UCSD-AML1 (cell line): ENCODE data around the gene KLK10.

Source experiments
- DNase-seq: peaks from one replicate; lab custom pipeline; 2025; ENCODE audit not compliant: unreplicated experiment; lab: John Stamatoyannopoulos, UW

Gene KLK10, protein sequence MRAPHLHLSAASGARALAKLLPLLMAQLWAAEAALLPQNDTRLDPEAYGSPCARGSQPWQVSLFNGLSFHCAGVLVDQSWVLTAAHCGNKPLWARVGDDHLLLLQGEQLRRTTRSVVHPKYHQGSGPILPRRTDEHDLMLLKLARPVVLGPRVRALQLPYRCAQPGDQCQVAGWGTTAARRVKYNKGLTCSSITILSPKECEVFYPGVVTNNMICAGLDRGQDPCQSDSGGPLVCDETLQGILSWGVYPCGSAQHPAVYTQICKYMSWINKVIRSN

DNA sequence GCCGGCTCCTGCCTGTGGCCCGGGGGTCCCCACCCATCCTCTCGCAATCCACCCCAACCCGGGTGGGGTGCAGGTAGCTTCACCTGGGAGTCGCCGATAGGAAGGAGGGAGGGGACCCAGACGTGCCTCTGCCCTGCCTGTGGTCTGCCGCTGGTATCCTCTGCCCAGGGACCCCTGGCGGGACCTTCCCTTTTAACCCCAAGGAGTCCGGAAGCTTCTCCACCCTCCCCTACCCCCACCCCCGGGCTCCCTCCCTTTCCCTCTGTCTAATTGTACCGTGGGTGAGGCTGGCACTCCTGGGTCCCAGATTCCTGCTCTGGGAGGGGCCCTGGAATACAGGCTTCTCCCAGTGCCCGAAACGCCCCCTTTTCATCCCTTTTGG is at the start of gene KLK10:
Gene KLK10 (minus strand): TSS at position 166 of the 382 bp plus-strand sequence. CDS start 579 bp downstream, outside the sequence.
- DNase-seq: no peak

DNA sequence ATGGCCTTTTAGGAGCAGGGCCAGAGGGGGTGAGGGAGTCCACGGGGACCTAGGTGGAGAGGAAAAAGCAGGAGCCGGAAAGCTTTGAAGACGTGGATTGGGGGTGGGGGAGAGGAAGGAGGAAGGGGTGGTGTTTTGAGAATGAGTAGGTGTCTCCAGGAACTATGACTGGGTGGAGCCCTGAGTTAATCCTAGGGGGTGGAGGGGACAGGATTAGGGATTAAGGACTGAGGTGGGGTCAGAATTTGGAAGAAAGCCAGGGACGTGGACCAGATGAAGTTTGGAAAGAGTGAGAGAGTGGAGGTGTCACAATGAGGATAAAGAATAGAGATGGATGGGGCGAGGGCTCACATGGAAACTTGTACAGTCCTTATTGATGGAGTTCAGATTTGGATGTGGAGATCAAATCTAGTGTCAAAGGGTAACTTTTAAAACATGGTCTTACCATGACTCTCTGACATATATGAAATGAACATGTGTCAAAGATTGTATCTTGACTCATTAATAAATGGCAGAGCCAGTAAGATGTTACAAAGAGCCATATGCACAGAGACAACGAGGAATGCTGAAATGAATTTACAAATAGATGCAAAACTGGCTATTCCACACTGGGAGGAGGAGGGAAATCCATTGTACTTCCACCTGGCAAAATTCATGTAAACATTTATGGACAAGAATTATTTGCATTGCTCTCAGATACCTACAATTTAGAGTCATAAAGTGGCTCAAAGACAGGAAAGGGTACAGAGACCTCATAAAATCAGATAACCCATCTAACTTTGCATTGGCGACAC is 47.1 kb upstream of the KLK10 start:
- no peak for DNase-seq

DNA sequence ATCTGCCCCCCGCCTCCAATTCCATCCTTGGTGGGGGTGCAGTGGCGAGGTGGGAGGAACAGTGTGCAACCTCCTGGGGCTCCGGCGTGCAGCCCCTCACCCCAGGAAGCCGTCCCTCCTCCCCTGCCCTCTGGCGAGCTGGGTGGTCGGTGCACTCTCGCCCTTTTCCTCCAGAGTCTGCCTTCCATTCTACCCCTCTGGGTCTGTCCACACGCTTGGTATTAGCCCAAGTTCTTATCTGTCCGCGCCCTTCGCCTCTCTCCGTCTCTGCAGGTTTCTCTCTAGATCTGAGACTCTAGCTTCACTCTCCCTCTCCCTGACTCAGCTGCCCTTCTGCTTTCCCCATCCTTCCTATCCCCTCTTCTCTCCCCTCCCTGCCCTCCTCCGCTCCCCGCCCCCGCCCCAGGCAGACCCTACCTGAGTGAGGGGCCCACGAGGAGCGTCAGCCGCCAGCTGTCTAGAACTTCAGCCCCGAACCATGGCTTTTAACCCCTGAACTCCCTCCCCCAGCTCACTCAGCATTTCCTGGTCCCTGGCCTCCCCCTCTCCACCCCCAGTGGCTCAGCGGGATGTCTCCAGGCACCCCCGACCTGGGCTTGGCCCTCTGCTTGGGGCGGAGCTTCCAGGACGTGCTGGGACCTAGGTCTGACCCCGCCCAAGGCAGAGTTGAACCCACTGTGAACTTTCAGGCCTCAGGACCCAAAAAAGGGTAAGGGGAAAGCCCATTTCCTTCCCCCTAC is 45.9 kb upstream of the KLK10 start:
- DNase-seq: no peak

DNA sequence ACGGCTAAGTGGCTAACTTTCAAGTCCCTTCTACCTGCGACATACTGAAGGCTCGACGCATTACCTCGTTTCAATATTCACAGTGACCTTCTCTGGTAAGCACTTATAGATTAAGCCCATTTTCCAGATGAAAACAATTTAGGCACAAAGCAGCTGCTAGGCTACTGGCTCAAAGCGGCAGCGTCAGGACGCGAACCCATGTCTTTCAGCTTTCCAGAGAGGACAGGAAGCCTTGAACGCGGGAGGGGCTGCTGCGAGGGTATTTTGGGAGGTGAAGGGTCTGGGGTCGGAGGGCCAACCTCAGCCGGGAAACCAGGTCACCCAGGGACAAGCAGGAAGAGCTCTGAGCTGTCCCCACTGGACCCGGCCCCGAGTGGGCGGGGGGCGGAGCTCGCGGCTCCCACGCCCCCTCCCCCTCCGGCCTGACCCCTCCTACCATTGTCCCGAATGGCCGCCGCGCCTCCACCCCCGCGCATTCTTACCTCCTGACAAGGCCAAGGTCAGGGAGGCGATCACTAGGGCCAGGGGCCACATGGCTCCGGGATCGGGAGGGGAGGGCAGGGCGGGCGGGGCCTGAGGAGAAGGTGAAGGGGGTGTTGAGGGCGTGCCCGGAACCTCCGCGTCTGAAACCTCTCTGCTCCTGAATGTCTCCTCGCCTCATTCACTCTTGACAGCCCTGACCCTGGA is 45.2 kb upstream of the KLK10 start, which contains the start of gene KLK13:
Gene KLK13 (minus strand): TSS at position 559 of the 687 bp plus-strand sequence. CDS start 25 bp downstream, at position 534.
- no peak for DNase-seq

DNA sequence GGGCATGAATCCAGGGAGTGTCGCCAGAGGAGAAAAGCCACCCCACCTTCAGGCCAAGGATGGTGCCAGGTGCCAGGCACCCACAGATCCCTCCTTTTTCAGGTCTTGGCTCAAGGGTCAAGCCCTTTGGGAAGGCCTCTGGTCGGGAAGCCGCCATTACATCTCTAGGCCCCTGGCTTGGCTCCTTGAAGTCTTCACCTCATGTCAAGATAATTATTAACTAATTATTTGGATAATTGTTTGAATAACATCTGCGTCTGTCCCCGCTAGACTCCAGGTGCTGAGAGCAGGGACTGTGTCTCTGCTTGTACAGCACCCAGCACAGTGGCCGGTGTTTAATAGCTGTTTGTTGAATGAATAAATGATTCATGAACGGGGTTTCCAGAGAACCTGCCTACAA is 44.2 kb upstream of the KLK10 start:
- no peak for DNase-seq

DNA sequence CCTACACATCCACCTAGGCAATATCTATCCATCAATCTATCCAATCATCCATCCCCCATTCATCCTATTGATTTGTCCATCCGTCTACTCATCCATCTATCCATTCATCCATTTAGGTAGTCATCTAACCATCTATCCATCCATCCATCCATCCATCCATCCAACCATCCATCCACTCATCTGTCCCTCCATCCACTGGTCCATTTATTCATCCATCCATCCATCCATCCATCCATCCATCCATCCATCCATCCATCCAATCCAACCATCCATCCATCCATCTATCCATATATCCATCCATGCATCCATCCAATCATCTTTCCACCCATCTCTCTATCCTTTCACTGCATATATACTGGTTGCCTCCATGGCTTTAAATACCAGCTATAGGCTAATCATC is 41.5 kb upstream of the KLK10 start:
- DNase-seq: no peak

DNA sequence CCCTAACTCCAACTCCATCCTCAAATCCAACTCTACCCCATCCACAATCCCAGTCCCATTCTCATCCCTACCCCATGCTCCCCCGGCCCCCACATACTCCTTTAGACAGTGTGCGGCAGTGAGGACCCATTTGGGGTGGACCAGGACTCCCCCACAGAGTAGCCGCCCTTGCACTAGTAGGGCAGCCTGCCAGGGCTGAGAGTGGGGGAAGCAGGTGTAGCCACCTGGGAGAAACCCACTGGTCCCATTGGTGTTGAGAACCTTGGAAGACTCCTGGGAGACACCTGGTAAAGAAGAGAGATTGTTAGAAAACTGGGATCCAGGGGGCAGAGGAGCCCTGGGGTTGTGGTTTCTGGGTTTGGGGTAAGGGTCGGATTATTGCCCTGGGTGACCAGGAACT is 40.8 kb upstream of the KLK10 start:
- no peak for DNase-seq

DNA sequence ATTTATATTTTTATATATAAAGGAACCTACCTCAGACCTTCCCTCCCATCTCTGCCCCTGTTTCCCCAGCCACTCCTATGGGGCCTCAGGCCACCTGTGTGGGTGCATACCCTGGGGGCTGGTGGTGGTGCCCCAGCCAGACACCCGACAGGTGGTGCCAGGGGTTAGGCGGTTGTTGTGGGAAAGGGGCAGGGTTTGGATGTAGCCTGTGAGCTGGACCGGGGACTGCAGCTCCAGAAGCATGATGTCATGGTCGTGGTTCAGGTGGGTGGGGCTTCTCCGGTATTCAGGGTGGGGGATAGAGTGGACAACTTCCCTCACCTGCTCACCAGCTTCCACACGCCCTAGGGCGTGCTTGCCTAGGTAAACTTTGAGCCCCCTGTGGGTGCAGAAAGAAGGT is 40.2 kb upstream of the KLK10 start:
- no peak for DNase-seq

DNA sequence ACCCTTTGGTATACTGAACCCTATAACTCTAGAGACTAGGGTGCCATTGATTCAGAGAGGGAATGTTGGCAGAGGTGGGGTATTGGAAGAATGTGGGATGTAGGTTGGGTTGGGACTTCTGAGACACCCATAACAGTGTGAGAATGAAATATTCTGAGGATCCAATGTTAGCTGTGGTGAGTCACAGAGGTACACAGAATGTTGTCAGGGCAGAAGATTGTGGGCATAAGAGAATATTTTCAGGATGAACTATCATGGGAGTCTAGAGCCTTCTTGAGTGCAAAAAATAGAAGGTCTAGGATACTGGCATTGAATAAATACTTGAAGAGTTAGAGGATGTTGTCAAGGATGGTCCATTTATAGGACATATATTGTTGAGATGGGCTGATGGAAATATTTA is 36.4 kb upstream of the KLK10 start:
- no peak for DNase-seq

DNA sequence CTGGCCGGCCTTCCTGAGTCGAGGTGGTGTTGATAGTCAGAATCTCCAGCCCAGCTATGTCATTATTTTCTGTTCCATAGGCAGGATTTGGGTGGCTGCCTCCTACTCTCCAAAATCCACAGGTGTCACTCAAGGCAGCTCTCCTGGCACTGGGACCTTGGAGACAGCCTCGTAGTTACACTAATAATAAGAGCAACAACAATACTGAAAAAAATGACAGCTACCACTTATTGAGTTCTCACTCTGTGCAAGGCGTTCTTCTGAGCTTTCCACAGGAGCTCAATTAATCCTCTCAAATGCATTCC is 27.5 kb upstream of the KLK10 start:
- DNase-seq: no peak

DNA sequence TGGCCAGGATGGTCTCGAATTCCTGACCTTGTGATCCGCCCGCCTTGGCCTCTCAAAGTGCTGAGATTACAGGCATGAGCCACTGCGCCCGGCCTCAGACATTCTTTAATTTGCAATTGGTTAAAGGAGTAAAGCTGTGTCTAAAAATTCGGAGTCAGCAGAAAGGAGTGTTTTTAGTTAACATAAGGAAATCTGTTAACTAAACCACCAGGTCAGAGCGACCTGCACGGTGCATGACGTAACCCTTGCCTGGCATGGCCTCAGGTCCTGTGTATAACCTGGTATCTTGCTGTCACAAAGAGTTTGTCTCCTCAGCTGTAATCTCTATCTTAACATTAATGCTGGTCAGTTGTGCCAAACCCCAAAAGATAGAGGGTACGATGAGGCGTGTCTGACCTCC is 24.8 kb upstream of the KLK10 start:
- DNase-seq: no peak

DNA sequence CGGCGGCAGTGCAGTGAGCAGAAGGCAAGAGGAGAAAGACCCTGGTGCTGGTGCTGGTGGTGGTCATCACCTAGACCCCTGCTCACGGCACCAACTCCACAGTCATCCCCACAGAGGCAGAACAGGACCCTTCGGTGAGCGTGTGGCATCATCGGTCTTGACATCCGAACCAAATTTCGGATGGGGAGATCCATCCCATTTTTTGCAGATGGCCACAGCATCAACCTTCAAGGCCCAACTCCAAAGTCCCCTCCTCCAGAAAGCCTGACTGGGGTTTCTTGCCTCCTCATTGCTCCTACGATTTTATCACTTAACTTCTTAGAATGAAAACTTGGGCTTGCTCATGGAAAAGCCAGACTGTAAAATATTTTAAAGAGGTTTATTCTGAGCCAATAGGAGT is 24.0 kb upstream of the KLK10 start:
- DNase-seq: no peak

DNA sequence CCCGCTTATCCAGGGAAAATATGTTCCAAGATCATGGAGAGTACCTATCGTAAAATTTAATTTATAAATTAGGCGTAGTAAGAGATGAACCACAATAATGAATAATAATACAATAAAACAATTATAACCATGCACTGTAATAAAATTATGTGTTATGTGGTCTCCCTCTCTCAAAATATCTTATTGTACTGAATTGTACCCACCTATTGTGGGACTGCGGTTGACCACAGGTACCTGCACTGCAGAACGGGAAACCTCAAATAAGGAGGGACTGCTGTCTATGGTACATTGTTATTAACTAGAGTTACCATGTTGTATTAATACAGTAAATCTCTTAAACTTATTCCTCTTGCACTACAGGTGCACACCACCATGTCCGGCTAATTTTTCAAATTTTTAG is 20.6 kb upstream of the KLK10 start:
- no peak for DNase-seq

DNA sequence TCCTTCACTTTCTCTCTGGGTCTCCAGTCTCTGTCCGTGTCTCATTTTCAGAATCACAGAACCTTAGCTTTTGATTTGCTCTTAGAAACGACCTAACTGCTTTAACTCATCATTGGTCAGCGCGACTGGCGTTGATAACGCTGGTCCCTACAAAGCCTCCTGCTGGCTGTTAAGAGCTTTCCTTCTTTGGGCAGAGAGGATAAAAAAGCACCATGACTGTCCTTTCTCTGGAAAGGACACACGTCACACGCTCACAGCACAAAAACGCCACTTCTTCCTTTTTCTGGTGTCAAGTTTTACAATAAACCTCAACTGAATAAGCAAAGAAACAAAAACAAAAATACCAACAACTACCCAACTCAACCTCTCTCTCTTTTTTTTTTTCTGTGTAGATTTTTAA is 17.0 kb upstream of the KLK10 start:
- no peak for DNase-seq

DNA sequence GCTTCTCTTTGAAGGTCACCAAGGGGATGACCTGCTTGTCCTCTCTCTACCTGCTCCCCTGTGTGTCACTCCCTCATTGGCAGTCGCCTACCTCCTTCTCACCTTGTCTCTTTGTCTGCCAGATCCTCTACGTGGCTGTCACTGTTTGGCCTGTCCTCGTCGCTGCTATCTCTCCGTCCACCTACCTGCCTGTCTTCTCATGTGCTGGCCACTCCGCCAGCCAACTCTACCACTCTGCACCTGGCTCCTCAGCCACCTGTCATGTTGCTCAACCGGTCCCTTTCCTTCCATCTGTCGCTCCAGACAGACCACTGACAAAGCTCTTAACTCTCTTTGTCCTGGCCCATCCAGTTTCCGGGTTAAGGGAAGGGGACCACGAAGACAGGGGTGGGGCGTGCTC is 15.2 kb upstream of the KLK10 start, which contains the start of gene KLK12:
Gene KLK12 (minus strand): TSS at position 299 of the 400 bp plus-strand sequence. CDS start 381 bp downstream, outside the sequence.
- DNase-seq: no peak

DNA sequence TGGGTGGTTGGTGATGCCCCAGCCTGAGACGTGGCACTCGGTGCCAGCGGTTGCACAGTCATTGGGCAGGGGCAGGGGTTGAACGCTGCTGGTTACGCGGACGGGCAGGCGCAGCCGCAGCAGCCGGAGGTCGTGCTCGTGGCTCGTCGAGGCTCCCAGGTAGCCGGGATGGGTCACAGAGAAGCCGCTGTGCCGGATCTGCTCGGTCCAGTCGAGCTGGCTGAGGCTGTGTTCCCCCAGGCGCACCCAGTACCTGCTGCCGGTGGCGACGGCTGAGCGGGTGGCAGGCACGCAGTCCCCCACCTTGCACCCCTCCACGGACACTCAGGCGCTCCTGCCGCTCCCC is 12.3 kb upstream of the KLK10 start:
- no peak for DNase-seq

DNA sequence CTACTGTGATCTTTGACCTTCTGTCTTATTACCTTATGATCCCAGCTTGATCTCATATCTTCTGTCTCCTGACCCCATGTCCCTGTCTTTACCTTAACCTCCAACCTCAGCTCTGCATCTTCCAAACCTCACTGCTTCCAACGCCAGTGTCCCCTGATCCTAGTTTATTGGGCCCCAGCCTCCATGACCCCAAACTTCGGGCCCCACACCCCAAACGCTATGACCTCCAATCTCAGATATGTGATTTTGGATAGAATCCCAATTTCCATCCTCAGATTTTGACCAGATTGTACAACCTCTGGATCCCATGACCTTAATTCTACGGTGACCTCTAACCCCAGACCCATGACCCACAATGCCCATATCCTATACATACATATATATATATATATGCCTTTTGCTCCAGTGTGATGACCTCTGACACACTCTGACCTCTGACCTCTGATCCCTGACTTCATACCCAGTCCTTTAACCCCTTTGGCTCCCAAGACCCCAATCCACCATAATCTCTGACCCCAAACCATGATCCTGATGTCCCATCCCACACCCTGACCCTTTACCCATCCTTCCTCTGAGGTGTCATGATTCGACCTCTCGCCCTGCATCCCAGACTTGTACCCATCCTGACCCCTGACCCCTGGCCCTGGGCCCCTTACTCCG is 11.8 kb upstream of the KLK10 start:
- no peak for DNase-seq

DNA sequence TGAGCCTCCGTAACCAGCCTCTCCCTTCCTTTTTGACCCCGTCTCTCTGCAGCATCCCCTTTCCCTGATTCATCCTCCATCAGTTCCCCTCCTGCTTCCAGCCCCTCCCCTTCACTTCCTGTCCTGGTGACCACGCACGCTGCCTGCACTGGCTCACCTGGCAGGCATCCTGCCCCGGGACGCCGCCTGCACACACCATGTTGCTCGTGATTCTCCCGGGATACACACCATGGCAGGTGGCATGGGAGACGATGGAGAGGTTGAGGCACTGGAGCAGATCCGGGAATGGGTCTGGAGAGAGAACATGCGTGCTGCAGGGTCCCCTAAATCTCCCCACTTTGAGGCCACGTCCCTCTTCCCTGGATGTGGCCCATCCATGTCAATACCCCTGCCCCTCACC is 11.1 kb upstream of the KLK10 start:
- no peak for DNase-seq

DNA sequence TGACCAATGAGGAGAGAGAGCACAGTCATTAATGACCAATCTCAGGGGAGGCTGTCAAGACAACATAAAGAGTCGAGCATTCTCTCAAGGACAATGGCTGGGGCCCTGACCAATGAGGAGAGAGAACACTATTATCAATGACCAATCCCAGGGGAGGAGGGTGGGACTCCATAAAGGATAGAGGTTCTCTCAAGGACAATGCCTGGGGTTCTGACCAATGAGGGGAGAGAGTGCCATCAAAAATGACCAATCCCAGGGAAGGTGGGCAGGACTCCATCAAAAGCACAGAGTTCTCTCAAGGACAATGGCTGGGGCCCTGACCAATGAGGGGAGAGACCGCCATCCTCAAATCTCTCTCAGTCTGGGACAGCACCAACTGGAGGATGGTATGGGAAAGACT is 10.2 kb upstream of the KLK10 start:
- DNase-seq: no peak

DNA sequence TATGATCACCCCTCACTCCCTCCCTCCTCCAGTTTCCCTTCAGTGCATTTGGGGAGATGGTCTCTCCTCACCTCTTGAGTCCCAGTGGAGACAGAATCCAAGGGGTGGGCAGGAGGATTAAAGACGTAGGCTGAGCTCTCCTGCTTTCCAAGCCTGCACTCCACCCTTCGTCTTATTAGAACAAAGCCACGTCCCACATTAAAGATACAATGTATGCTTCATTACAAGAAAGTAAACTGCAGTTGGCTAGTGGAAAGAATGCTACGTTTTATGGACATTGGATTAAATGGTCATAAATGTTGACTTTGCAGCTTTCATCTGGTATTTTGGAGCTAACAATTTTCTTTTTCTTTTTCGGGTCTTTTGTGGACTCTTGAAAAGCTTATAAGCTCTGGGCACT is 8.4 kb upstream of the KLK10 start:
- DNase-seq: no peak
